Activated naive CD4-positive, alpha-beta T cell treated with Interleukin-2 at 50 U/mL for 16 hours (primary cell): ENCODE measurements around the gene TRAPPC5.

Experiments used
- DNase-seq: peaks from one replicate; pipeline ENCODE4 v3.0.0-alpha.2; 2020

The TRAPPC5 gene

GRCh38 chr19:7646426-7646700 is 34.3 kb upstream of the TRAPPC5 start:
- DNase-seq: no peak

- no peak for DNase-seq
Observed at GRCh38 chr19:7647156-7647555, 33.5 kb upstream of the TRAPPC5 start.

GRCh38 chr19:7648265-7649014 is 32.2 kb upstream of the TRAPPC5 start:
- DNase-seq: no peak

- DNase-seq: no peak
Observed at GRCh38 chr19:7650148-7650547, 30.5 kb upstream of the TRAPPC5 start.

DNA sequence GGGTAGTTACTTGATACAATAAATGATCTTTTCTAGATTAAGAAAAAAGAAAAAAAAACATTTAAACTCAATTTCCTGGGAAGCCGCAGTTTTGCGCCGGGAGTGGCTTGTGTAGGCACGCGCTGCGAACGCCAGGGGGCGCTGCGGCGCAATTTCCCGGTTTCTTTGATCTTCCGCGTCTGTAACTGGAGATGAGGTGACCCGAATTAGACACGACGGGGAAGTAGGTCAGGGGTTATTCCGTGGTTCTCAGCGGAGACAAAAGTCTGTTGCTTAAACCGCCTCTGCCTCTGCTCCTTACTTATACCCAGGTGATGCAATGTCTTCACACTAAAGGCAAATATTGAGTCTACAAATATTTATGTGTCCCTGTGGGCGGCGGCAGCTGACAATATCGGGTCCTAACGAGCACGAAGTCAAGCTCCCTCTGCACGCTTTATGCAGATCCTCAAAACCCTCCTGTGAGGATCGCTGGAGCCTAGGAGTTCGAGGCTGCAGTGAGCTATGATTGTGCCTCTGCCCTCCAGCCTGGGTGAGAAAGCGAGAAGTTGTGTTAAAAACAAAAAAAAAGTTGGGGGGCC is 28.5 kb upstream of the TRAPPC5 start:
- peak; percentile 87 for DNase-seq

DNA sequence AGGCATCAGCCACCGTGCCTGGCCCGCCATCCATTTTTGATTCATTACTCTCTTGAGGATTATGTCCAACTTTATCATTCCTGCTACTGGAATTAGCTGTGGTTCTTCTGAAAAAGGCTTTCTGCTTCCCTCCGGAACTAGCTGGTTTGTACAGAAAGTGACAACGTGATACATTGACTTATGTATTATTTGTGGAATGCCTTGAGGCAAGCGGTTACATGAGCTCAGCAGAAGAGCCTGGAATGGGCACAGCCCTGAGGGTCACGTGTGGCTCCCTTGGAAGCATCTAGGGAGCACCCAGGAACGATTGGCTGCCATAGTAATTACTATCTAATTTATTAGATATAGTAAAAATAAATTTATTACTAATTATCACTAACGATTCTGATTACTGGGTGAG is 26.2 kb upstream of the TRAPPC5 start:
- DNase-seq: no peak

DNA sequence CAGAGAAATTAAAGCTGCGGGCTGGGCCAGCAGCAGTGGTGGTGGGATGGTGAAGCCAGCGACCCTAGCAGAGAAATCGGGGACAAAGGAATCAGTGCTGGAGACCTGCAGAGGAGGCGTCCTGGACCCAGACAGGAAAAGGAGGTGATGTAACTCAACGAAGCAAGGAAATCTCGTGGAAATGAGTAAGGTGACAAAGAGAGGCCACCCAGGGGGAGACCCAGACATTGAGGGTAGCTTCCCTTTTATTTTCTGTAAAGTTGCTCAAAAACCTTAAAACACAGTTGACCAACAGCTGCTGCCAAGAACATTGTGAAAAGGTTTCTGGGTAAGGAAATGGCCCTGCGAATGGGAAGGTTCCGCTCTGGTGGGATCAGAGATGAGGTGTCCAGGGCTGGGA is 25.1 kb upstream of the TRAPPC5 start:
- no peak for DNase-seq

DNA sequence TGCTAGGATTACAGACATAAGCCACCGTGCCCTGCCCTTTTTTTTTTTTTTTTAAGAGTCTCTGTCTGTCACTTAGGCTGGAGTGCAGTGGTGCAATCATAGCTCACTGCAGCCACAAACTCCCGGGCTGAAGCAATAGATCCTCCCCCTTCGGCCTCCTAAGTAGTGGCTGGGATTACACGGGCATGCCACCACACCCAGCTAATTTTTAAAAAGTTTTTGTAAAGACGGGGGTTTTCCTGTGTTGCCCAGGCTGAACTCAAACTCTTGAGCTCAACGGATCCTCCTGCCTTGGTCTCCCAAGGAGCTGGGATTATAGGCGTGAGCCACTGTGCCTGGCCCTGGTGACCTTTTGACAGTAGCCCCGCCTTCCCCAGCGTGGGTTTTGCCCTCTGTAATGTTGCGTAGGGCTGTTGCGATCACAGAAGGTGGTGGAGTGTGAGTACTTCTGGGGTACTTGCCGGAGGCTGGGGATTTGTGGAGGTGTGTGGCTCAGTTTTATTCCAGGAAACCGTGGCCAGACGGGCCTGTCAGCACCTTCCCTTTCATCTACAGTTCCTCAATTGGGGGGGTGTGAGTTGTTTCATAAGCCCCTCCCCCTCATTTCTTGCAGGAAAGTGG is 23.4 kb upstream of the TRAPPC5 start:
- peak; percentile 35 for DNase-seq

DNA sequence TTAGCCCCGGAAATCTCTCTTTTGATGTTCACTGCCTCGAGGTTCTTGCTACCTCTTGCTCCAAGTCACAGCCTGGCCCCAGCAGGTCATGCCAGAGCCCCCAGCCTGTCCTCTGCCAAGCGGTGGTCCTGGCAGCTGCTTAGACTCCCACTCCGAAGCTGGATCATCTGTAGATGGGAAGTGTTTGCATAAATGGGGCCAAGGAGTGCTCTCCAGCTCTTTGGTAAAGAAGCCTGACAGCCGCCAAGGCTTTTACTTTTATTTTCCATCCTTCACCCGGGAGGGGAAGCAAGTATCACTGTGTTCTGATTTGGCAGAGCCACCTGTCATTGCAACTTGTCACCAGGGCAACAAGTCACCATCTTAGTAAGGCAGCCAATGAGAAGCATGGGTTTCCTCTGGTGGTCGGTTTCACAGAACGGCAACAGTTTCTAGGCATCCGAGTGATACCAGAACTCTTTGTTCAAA is 22.4 kb upstream of the TRAPPC5 start:
- peak; percentile 35 for DNase-seq

GRCh38 chr19:7661744-7662538 is 18.7 kb upstream of the TRAPPC5 start:
- no peak for DNase-seq

DNA sequence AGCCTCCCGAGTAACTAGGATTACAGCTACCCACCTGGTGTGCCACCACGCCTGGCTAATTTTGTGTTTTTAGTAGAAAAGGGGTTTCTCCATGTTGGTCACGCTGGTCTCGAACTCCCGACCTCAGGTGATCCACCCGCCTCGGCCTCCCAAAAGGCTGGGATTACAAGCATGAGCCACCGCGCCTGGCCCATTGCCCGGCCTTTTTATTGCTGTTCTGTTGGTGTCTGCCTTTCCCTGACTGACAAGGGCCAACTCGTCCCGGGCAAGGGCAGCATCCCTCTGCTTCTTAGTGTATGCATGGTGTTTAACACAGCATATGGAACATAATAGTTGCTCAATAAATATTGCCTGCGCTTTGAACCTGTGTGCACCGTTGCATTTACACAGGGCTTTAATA is 18.0 kb upstream of the TRAPPC5 start:
- DNase-seq: no peak

GRCh38 chr19:7663706-7664105 is 16.9 kb upstream of the TRAPPC5 start:
- DNase-seq: no peak

DNA sequence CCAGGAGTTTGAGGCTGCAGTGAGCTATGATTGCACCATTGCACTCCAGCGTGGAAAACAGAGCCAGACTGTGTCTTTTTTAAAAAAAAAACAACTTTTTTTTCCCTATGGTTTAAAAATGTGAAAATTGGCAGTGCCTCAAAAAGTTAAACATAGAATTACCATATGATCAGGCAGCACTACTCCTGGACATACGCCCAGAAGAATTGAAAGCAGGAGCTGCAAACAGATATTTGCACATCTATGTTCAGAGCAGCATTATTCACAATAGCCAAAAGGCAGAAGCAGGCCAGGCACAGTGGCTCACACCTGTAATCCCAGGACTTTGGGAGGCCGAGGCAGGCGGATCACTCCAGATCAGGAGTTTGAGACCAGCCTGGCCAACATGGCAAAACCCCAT is 15.6 kb upstream of the TRAPPC5 start:
- no peak for DNase-seq

GRCh38 chr19:7668842-7669241 is 11.8 kb upstream of the TRAPPC5 start, which contains the start of gene RETN:
RETN (plus strand) TSS chr19:7669049; CDS start chr19:7669327, 278 bp downstream.
- no peak for DNase-seq

- no peak for DNase-seq
Observed at GRCh38 chr19:7669641-7670040, 11.0 kb upstream of the TRAPPC5 start.

GRCh38 chr19:7670150-7670783 is 10.4 kb upstream of the TRAPPC5 start:
- peak; percentile 24 for DNase-seq

DNA sequence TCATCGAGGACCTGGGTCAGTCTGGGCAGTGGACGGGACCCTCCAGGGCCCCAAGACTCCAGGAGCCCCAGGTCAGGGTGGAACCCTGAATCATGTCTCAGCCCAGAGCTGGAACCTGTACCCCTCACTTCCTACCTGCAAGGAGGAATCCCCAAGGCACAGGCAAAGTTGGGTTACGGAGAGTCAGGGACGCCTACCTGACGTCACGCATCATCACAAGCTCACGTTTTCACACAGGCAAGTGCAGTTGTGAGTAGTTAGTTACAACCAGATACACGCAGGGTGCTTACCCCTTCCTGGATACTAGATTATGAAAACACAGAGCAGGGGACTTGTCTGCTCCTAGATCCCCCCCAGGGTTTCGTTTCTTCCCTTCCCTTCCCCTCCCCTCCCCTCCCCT is 9.8 kb upstream of the TRAPPC5 start:
- no peak for DNase-seq

- no peak for DNase-seq
Observed at GRCh38 chr19:7672522-7672921, 8.1 kb upstream of the TRAPPC5 start.

DNA sequence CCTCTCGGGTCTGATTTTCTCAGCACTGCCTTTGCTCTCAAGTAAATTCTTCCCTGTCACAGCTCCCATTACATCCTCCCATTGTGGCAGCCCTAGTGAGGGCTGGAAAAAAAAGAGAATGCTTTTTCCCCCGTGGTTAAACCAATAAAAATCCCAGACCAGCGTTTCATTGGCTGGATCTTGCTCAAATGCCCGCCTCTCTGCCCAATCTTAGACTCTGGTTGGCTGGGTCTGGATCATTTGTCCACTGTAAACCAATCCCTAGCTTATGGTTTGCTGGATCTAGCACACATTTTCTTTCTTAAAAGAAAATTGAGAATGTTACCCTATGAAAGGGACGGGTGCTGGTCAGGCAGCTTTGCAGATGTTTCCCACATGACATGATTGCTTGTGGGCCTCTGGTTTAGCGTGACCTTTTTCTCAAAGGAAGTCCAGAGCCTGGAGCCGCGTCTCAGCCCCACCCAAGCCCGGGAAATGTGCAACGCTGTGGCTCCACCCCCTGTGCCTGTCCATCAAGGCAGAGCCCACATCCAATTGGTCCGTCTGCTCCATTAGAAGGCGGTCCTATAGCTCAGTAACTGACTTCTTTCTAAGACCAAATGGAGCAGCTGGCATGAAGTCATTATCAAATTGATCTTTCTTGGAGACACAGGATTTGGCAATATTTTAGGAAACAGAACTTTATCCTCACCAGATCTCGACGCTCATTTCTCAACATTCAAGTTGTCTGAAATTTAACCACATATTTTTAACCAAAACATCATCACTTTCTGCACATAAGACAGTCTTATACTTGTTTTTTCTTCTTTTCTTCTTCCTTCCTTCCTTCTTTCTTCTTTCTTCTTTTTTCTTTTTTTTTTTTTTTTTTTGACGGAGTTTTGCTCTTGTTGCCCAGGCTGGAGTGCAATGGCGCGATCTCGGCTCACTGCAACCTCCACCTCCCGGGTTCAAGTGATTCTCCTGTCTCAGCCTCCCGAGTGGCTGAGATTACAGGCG is 6.3 kb upstream of the TRAPPC5 start:
- DNase-seq: peak; percentile 37

DNA sequence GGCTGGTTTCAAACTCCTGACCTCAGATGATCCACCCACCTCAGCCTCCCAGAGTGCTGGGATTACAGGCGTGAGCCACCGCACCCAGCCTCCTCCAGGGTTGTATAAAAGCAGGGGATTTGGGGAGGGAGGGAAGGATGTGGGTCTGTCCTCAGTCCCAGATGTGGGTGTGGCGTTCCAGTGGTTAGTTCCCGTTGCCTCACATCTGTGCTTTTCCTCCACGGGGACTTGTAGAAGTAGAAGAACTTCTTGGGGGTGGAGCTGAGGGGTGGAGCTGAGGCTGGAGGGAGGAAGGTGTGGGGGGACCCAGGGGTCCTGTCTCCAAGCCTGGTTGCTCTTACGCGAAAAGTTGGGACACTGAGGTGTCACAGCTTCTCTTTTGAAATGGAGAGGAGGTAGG is 4.3 kb upstream of the TRAPPC5 start:
- no peak for DNase-seq

DNA sequence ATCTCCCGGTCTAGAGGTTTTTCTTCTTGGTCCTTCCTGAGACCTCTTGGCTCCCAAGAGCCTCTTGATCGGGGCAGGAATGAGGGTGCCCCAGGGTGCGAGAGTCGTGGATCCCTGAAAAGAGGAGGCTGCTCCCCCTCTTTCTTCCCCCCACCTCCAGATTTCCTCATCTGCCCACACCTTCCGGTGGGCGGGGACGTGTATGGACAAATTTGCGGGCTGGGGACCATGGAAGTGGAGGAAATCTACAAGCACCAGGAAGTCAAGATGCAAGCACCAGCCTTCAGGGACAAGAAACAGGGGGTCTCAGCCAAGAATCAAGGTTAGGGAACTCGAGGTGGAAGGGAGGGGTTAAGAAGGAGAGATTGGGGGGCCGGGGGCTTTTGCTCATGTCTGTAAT is 3.8 kb upstream of the TRAPPC5 start, which contains the start of gene MCEMP1:
Gene MCEMP1, plus strand, starts transcription at position 237 of the 400 bp plus-strand sequence. Its CDS starts 31 bp downstream, at position 268.
- DNase-seq: no peak
